WERI-Rb-1 (cell line): ENCODE measurements around the gene SHROOM3.

Experiments
- DNase-seq: peaks from one replicate; pipeline ENCODE4 v3.0.0-alpha.2; 2020
- H3K27ac ChIP-seq: fragments of 250-450 bp; sonication (Bioruptor Pico); 2 replicates; pipeline ENCODE4 v1.5.1; 2020; ENCODE audit warnings: mild to moderate bottlenecking, moderate library complexity
- H3K27me3 ChIP-seq: fragments of 250-450 bp; sonication (Bioruptor Pico); 2 replicates; pipeline ENCODE4 v1.5.1; 2021; ENCODE audit warnings: mild to moderate bottlenecking, low read depth, moderate library complexity; ENCODE audit not compliant: insufficient read depth, severe bottlenecking
- H3K36me3 ChIP-seq: fragments of 250-450 bp; sonication (Bioruptor Pico); 2 replicates; pipeline ENCODE4 v1.5.1; 2020; ENCODE audit warnings: mild to moderate bottlenecking, moderate library complexity
- H3K4me3 ChIP-seq: 2 replicates; pipeline ENCODE4 v1.5.1; 2011; ENCODE audit warnings: low read depth, mild to moderate bottlenecking, control low read depth, low read length
- H3K9me3 ChIP-seq: fragments of 250-450 bp; sonication (Bioruptor Pico); 2 replicates; pipeline ENCODE4 v1.5.1; 2021; ENCODE audit warnings: mild to moderate bottlenecking, moderate library complexity; ENCODE audit not compliant: severe bottlenecking
- CTCF ChIP-seq: IDR thresholded peaks from 2 replicates; pipeline ENCODE4 v1.5.1; 2011; ENCODE audit warnings: low read depth, mild to moderate bottlenecking, control low read depth, inconsistent platforms, low read length

The SHROOM3 gene

DNA sequence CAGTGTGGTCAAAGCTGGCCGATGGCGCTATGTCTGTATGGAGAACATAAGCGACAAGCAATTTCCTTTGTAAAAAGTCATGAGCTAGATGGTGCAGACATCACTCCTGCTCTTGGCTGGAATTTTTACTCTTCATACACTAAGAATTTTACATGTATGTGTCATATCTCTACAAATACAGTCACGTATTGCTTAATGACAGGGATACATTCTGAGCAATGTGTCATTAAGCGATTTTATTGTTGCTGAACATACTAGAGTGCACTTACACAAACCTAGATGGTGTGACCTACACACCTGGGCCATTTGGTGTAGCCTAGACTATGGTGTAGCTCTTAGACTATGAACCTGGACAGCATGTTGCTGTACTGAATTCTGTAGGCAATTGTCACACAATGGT lies 277.5 kb downstream of the SHROOM3 start:
- Histone ChIP-seq H3K4me3 (no peak overlapping the region), H3K36me3 (peaks cover 26% of the 10 kb centered on the region), H3K27ac (no peak overlapping the region), H3K27me3 (no peaks in the 10 kb centered on the region), H3K9me3 (no peaks in the 10 kb centered on the region)
- DNase-seq = no peak
- no peak for TF ChIP-seq CTCF

GRCh38 chr4:76714226-76714625 lies 279.2 kb downstream of the SHROOM3 start:
- Histone ChIP-seq H3K27ac (no peak overlapping the region), H3K27me3 (no peaks in the 10 kb centered on the region), H3K9me3 (no peaks in the 10 kb centered on the region), H3K36me3 (peaks cover 26% of the 10 kb centered on the region), H3K4me3 (no peak overlapping the region)
- DNase-seq = no peak
- TF ChIP-seq CTCF = no peak

DNA sequence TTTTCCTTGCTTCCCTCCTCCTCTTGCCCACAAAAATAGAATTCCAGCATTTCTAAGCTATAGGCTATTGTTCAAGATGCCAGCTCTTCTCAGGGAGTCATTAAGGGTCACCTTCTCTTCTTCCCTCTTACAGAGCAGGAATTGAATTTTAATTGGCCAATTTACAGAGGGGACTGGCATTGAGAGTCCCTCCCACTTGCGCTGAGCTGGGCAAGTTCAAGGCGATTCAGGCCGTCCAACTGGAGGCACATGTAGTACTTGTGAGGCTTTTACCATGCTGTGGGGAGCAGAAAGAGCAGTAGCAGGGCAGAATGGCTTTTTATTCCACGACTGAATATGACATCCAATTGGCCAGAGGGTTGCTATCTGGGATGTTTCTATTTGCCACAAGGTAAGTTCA lies 281.0 kb downstream of the SHROOM3 start:
- H3K9me3 ChIP-seq = no peaks in the 10 kb centered on the region
- H3K4me3 ChIP-seq = no peak overlapping the region
- H3K27ac ChIP-seq = no peak overlapping the region
- no peaks in the 10 kb centered on the region for H3K27me3 ChIP-seq
- H3K36me3 ChIP-seq = peaks cover 15% of the 10 kb centered on the region
- no peak for DNase-seq
- TF ChIP-seq CTCF = no peak

DNA sequence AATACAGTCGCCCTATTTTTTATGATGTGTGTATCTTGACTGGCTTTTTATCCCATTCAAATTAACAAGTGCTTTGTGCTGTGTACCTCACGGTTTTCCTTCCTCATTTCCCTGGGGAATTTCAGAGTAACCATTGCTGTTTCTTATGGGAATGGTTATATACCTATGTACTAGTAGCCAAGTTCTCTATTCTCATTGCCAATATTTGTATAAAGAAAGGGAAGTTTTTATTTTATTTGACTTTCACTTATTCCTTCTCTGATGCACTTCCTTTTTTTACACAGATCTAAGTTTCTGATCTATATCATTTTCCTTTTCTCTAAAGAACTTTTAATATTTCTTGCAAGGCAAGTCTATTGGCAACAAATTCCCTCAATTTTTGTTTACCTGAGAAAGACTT lies 281.6 kb downstream of the SHROOM3 start:
- Histone ChIP-seq H3K27me3 (no peaks in the 10 kb centered on the region), H3K27ac (no peak overlapping the region)
- DNase-seq = no peak

GRCh38 chr4:76717431-76717830 lies 282.4 kb downstream of the SHROOM3 start:
- no peaks in the 10 kb centered on the region for H3K27me3 ChIP-seq
- peaks cover 5% of the 10 kb centered on the region for H3K36me3 ChIP-seq
- no peak for TF ChIP-seq CTCF
- no peaks in the 10 kb centered on the region for H3K9me3 ChIP-seq
- no peak for DNase-seq
- H3K4me3 ChIP-seq = no peak overlapping the region
- H3K27ac ChIP-seq = no peak overlapping the region

More for the DNA sequence above, 281.6 kb downstream of the SHROOM3 start:
- Histone ChIP-seq H3K36me3 (peaks cover 11% of the 10 kb centered on the region), H3K9me3 (no peaks in the 10 kb centered on the region), H3K4me3 (no peak overlapping the region)
- TF ChIP-seq CTCF = no peak

- no peak for DNase-seq
- Histone ChIP-seq H3K36me3 (no peaks in the 10 kb centered on the region; the same call in 1 of the 2 replicates), H3K4me3 (no peak overlapping the region), H3K27me3 (no peaks in the 10 kb centered on the region), H3K9me3 (no peaks in the 10 kb centered on the region), H3K27ac (no peak overlapping the region)
- no peak for TF ChIP-seq CTCF
Observed at GRCh38 chr4:76718021-76718420, 283.0 kb downstream of the SHROOM3 start.
